A673 (cell line): ENCODE measurements around the gene SMIM36. TPM values are rescaled to one million over a fixed set of nuclear protein-coding genes. Genes with fewer than 3 reads are reported as not detected.

Experiments used
- BruUV-seq: library from RNA; stranded (reverse); fragments of 400-500 nt; replicated peaks from 2 replicates; lab custom pipeline; 2021; lab: Mats Ljungman, UMichigan
- CTCF ChIA-PET: fragments of 300-600 bp; sonication (Branson Sonifier 250); formaldehyde crosslinking; loops from one replicate; lab custom pipeline; 2022; ENCODE audit warnings: antibody characterized with exemption; lab: Charles Lee
- POLR2A ChIA-PET: fragments of 300-600 bp; sonication (Branson Sonifier 250); formaldehyde crosslinking; loops from one replicate; lab custom pipeline; 2022; ENCODE audit warnings: antibody characterized with exemption; ENCODE audit not compliant: low non-redundant PET; lab: Charles Lee
- DNase-seq: peaks from one replicate; pipeline ENCODE4 v3.0.0-alpha.2; 2015; ENCODE audit warnings: low spot score
- H3K27ac ChIP-seq: fragments of 200-600 bp; sonication (generic); 2 replicates; pipeline ENCODE4 v1.5.1; 2016; ENCODE audit warnings: mixed run types, low read depth, mild to moderate bottlenecking, mixed read lengths, antibody characterized with exemption, low read length; ENCODE audit not compliant: poor library complexity, severe bottlenecking
- H3K27me3 ChIP-seq: fragments of 200-600 bp; sonication (generic); replicated peaks from 2 replicates; pipeline ENCODE4 v1.6.1; 2017; ENCODE audit warnings: mixed run types, low read depth, mild to moderate bottlenecking, mixed read lengths, antibody characterized with exemption, low read length; ENCODE audit not compliant: insufficient read depth, poor library complexity
- H3K36me3 ChIP-seq: fragments of 200-600 bp; sonication (generic); 2 replicates; pipeline ENCODE4 v1.6.1; 2016; ENCODE audit warnings: mixed run types, mild to moderate bottlenecking, mixed read lengths, antibody characterized with exemption, low read length; ENCODE audit not compliant: insufficient read depth, poor library complexity, severe bottlenecking
- H3K4me1 ChIP-seq: fragments of 200-600 bp; sonication (generic); 2 replicates; pipeline ENCODE4 v1.6.1; 2017; ENCODE audit warnings: mixed run types, mild to moderate bottlenecking, mixed read lengths, antibody characterized with exemption, low read length; ENCODE audit not compliant: insufficient read depth, poor library complexity, severe bottlenecking
- H3K4me3 ChIP-seq: fragments of 200-600 bp; sonication (generic); 2 replicates; pipeline ENCODE4 v1.5.1; 2016; ENCODE audit warnings: low read depth, mixed run types, mild to moderate bottlenecking, mixed read lengths, low read length; ENCODE audit not compliant: poor library complexity, severe bottlenecking
- H3K9me3 ChIP-seq: fragments of 200-600 bp; sonication (generic); 2 replicates; pipeline ENCODE4 v1.6.1; 2016; ENCODE audit warnings: mixed run types, low read depth, mild to moderate bottlenecking, mixed read lengths, antibody characterized with exemption, low read length; ENCODE audit not compliant: poor library complexity, severe bottlenecking
- EZH2 ChIP-seq: fragments of 200-600 bp; sonication (generic); IDR thresholded peaks from 2 replicates; pipeline ENCODE4 v1.6.1; 2017; ENCODE audit warnings: borderline replicate concordance, low read depth, mild to moderate bottlenecking, mixed read lengths, antibody characterized with exemption, low read length; ENCODE audit not compliant: poor library complexity, severe bottlenecking
- intact Hi-C: fragments of 100-400 bp; cut with micrococcal nuclease; formaldehyde crosslinking; loops from one replicate; pipeline ENCODE4 v1.10.0; 2022; ENCODE audit not compliant: unreplicated experiment
- total RNA-seq: library from RNA; stranded (reverse); gene quantifications from 2 replicates; pipeline ENCODE4 v1.2.3, GENCODE V29; 2021
- TF ChIP-seq, protein P1 (sequence below): fragments of 300-800, 200-600 bp; sonication (generic); conservative IDR thresholded peaks from 2 replicates; pipeline ENCODE4 v1.5.1; 2017; ENCODE audit warnings: low read depth, mild to moderate bottlenecking, antibody characterized with exemption, low read length, moderate library complexity, mixed read lengths

SMIM36 gene
- total RNA-seq, 1 experiment from 2014 or later = not detected

DNA sequence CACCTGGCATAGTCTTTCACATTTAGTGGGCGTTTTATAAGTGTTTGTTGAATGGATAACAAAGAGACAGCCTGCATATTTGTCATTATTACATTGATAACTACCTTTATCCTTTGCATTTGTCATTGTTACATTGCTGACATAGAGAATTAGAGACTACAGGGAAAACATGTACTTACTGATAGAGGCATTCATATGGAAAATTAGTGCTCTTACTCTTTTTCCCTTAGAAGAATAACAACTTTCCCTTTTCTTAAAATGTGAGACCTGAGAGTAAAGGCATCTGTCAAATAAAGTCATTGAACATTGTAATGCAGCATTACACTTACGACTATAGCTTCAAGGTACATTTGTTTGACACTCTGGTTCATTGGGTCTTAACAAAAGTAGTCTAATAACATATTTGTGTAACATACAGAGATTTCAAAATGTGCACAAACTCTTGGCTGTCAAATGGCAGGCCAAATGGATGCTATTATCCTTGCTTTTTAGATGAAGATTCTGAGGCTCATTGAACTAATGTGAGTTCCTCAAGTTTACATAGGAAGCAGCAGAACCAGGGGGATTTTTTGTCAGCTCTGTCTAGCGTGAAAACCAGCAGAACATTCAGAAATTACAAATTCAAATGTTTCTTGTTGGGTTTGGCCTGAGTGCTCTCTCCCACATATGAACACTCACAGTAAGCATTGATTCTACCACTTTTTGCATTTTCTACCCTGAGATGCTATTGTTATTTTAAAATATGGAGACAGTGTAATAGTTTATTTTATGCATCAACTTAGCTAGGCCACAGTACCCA is 28.5 kb downstream of the SMIM36 start:
- TF ChIP-seq EZH2 = no peak
- TF ChIP-seq, protein P1, sequence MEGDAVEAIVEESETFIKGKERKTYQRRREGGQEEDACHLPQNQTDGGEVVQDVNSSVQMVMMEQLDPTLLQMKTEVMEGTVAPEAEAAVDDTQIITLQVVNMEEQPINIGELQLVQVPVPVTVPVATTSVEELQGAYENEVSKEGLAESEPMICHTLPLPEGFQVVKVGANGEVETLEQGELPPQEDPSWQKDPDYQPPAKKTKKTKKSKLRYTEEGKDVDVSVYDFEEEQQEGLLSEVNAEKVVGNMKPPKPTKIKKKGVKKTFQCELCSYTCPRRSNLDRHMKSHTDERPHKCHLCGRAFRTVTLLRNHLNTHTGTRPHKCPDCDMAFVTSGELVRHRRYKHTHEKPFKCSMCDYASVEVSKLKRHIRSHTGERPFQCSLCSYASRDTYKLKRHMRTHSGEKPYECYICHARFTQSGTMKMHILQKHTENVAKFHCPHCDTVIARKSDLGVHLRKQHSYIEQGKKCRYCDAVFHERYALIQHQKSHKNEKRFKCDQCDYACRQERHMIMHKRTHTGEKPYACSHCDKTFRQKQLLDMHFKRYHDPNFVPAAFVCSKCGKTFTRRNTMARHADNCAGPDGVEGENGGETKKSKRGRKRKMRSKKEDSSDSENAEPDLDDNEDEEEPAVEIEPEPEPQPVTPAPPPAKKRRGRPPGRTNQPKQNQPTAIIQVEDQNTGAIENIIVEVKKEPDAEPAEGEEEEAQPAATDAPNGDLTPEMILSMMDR = no peak
- Histone ChIP-seq H3K36me3 (no peaks in the 10 kb centered on the region), H3K9me3 (no peaks in the 10 kb centered on the region), H3K4me3 (no peak overlapping the region), H3K27me3 (peaks cover 3% of the 10 kb centered on the region), H3K27ac (no peak overlapping the region), H3K4me1 (no peaks in the 10 kb centered on the region)
- no peak for DNase-seq
- POLR2A ChIA-PET = no interaction called here
- intact Hi-C loops = no loop called here
- BruUV-seq = no TSS peak
- CTCF ChIA-PET = no interaction called here

DNA sequence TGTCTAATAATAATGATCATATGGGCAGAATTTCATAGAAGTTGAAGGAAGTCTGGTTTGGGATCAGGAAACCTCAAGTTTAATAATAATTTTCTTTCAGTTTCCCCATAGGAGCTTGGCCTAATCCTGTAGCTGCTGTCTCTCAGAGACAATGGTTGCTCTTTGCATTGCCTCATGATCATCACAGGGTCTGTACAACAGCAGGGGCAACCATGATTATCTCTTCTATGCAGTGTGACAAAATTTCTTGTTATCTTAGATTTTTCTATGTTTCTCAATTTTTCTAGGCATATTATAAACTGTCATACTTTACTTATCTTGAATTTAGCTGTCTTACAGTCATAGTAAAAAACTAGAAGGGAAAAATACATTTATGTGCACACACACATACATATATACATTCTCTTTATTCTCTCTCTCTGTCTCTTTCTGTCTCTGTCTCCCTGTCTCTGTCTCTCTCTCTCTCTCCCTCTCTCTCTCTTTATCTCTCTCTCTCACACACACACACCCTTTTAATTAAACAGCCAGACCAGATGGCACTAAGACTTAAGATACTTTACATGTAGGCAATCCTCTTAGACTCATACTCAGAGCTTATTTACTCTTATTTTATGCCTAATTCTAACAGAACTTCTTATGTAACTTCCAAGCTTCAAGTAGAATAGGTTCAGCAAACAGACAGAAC is 30.5 kb downstream of the SMIM36 start:
- H3K36me3 ChIP-seq = no peaks in the 10 kb centered on the region
- no TSS peak for BruUV-seq
- no peak overlapping the region for H3K27ac ChIP-seq
- CTCF ChIA-PET = no interaction called here
- no peaks in the 10 kb centered on the region for H3K9me3 ChIP-seq
- intact Hi-C loops = no loop called here
- peaks cover 3% of the 10 kb centered on the region for H3K27me3 ChIP-seq
- TF ChIP-seq, protein P1 = no peak
- no peak for TF ChIP-seq EZH2
- DNase-seq = no peak
- no peak overlapping the region for H3K4me3 ChIP-seq
- POLR2A ChIA-PET = no interaction called here
- no peaks in the 10 kb centered on the region for H3K4me1 ChIP-seq

DNA sequence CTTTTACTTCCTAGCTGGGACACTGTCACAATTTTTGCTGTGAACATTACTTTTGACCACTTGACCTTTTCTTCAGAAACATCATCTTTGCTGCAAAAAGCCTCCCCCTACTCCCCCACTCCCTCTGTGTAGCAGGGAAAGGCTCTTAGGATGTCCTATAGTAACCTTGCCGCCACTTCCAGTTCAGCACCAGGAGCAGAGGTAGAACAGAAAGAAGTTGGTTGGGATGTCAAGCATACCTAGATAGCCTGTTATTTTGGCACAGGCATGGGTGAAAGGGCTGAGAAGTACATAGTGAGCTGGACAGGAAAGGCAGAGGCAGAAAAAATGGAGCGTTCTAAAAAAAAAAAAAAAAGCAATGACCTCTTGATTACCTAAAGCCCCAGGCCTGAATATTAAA is 31.3 kb downstream of the SMIM36 start:
- BruUV-seq = no TSS peak
- no peak for TF ChIP-seq EZH2
- TF ChIP-seq, protein P1 = no peak
- H3K36me3 ChIP-seq = no peaks in the 10 kb centered on the region
- peaks cover 3% of the 10 kb centered on the region for H3K27me3 ChIP-seq
- no peaks in the 10 kb centered on the region for H3K4me1 ChIP-seq
- DNase-seq = no peak
- POLR2A ChIA-PET = no interaction called here
- H3K9me3 ChIP-seq = no peaks in the 10 kb centered on the region
- no peak overlapping the region for H3K4me3 ChIP-seq
- intact Hi-C loops = no loop called here
- CTCF ChIA-PET = no interaction called here
- H3K27ac ChIP-seq = no peak overlapping the region
